Hindlimb muscle (tissue), 1 donor: Measurements from ENCODE around the gene RFNG. TPM values are rescaled to one million over a fixed set of nuclear protein-coding genes. Genes with fewer than 3 reads are reported as not detected.
A peak's percentile ranks its signal among the peaks of the same experiment; 100 is the strongest.

Experiments used
- DNase-seq: peaks from one replicate; pipeline ENCODE4 v3.0.0-alpha.2; 2013
- polyA plus RNA-seq: library from polyadenylated mRNA; unstranded; fragments of 120-200 nt; gene quantifications from one replicate; pipeline ENCODE4 v1.2.1, GENCODE V29; 2013; ENCODE audit not compliant: insufficient read length

RFNG gene
- polyA plus RNA-seq = 34.8 TPM

GRCh38 chr17:82051776-82052637 lies at the start of gene RFNG, which contains the start of gene GPS1:
Gene RFNG, minus strand, starts transcription at chr17:82051811. Its CDS starts 45 bp downstream, at chr17:82051766.
Gene GPS1, plus strand, starts transcription at chr17:82051898. Its CDS starts 34 bp downstream, at chr17:82051932.
- peak; percentile 74 for DNase-seq

GRCh38 chr17:82101301-82101715 lies 49.7 kb upstream of the RFNG start:
- no peak for DNase-seq

GRCh38 chr17:82100502-82101298 lies 49.1 kb upstream of the RFNG start:
- no peak for DNase-seq

- DNase-seq = no peak
Observed at GRCh38 chr17:82098939-82099763, 47.5 kb upstream of the RFNG start.

GRCh38 chr17:82098169-82098938 lies 46.7 kb upstream of the RFNG start, which contains the start of gene FASN:
Gene FASN, minus strand, starts transcription at chr17:82098236. Its CDS starts 1,791 bp downstream, at chr17:82096445.
- peak; percentile 98 for DNase-seq

GRCh38 chr17:82097919-82098168 lies 46.2 kb upstream of the RFNG start:
- DNase-seq = no peak

- peak; percentile 19 for DNase-seq
Observed at GRCh38 chr17:82097184-82097918, 45.7 kb upstream of the RFNG start.

GRCh38 chr17:82096709-82097183 lies 45.1 kb upstream of the RFNG start:
- no peak for DNase-seq

- DNase-seq = no peak
Observed at GRCh38 chr17:82095777-82096708, 44.4 kb upstream of the RFNG start.

- no peak for DNase-seq
Observed at GRCh38 chr17:82094931-82095776, 43.5 kb upstream of the RFNG start.

GRCh38 chr17:82092995-82093751 lies 41.6 kb upstream of the RFNG start:
- DNase-seq = no peak

GRCh38 chr17:82092628-82092994 lies 41.0 kb upstream of the RFNG start:
- no peak for DNase-seq

- DNase-seq = no peak
Observed at GRCh38 chr17:82092094-82092586, 40.5 kb upstream of the RFNG start.

- no peak for DNase-seq
Observed at GRCh38 chr17:82091264-82092066, 39.9 kb upstream of the RFNG start.

GRCh38 chr17:82090549-82091263 lies 39.1 kb upstream of the RFNG start:
- DNase-seq = no peak
